Measurements from ENCODE around the gene DTL.
"Not testable (repeated sequence)": the region's sequence is repeated elsewhere in the genome, so short reads cannot be mapped to it uniquely, and the experiment has no call there.

The DTL gene

DNA sequence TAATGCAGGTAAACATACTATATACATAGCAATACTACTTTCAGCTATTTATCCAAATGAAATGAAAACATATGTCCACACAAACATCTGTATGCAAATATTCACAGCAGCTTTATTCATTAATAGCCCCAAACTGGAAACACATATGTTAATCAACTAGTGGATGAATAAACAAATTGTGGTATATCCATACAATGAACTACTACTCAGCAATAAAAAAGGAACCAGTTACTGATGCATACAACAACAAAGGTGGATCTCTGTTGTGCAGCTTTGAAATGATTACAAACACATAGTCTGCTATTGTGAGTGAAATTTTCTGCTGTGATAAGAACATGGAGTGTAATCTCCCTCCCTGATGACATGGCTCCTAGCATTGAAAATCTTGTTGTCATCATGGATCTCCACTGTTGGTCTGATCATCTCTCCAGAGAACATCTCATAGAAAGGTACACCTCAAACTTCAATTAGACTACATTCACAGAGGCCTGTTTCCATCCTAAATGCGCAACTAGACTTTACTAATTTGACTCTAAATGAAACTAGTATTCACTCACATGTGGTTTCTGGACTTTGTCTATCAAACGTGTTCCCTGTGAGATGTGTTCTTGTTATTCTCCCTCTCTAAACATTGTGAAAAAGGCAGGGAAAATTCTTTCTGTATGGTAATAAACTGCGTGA lies 10.9 kb upstream of the DTL start:
- no peaks in the 10 kb centered on the region for H3K27me3 Mint-ChIP-seq
- no peak overlapping the region for H3K27ac Mint-ChIP-seq
- H3K36me3 Mint-ChIP-seq: peaks cover 16% of the 10 kb centered on the region
- H3K9me3 Mint-ChIP-seq (ENCODE audit: low read depth): peaks cover 7% of the 10 kb centered on the region
- H3K4me3 Mint-ChIP-seq: no peak overlapping the region
- peaks cover 3% of the 10 kb centered on the region for H3K4me1 Mint-ChIP-seq (ENCODE audit: low read depth)

GRCh38 chr1:212027727-212028126 lies 7.8 kb upstream of the DTL start:
- H3K9me3 Mint-ChIP-seq (ENCODE audit: low read depth); H3K27ac Mint-ChIP-seq; H3K27me3 Mint-ChIP-seq; H3K4me3 Mint-ChIP-seq: not testable (repeated sequence)
- Mint-ChIP-seq H3K36me3 (peaks cover 27% of the 10 kb centered on the region), H3K4me1 (ENCODE audit: low read depth) (peaks cover 28% of the 10 kb centered on the region)

DNA sequence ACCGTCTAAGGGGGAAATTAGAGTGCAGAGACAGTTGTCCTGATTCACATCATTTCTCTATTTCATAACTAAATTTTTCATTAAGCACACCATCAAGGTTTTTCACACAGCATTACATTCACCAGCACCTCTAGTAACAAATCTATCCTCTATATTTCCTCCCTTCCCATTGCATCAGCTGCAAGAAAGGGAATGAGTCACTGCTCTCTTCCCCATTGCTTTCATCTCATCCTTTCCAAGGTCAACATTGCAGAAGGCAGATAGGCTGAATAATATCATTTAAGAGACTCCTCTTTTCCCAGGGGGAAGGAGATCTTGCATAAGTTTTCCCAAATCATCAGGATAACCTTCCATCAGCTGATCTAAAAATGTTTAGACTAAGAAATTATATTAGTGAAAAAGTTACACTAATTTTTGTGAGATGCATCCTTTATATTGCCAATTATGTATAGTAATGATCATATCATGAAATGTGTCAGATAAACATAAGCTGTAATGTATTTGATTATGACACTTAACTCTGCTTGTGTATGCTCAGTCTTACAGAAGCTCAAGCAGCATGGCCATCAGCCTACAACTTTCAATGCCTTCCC lies 4.5 kb upstream of the DTL start:
- H3K9me3 Mint-ChIP-seq (ENCODE audit: low read depth): no peaks in the 10 kb centered on the region
- H3K27me3 Mint-ChIP-seq: no peaks in the 10 kb centered on the region
- H3K4me3 Mint-ChIP-seq: peak overlapping the region; percentile 11
- peaks cover 18% of the 10 kb centered on the region for H3K36me3 Mint-ChIP-seq
- H3K27ac Mint-ChIP-seq: peak overlapping the region; percentile 3
- peaks cover 41% of the 10 kb centered on the region for H3K4me1 Mint-ChIP-seq (ENCODE audit: low read depth)

DNA sequence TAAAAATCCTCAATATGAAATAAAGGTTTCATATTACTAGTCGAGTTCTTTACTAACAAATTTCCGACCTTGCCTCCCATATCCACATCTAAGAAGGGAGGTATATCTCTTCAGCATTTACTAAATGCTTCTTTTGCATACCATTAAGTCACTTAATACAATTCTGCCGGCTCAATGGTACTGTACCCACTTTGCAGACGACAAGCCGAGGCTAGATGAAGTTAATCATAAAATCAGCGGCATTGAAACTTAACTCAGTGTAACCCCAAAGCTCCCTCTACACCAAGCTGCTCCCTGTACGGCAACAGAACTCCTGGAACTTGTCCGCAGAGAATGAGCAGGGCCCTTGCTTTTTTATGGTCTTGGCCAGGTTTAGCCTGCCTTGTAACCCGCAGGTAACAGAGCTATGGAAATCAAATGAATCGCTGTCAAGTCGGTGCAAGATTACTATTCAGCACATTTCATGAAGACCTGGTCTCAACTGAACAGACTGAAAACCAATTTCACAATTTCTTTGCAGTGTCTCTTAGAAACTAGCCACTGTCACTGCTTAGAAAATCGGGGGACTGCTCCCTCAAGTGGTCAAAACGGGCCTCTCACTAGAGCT lies 929 bp upstream of the DTL start:
- Mint-ChIP-seq H3K4me3 (peak overlapping the region; percentile 99), H3K9me3 (ENCODE audit: low read depth) (no peaks in the 10 kb centered on the region), H3K27ac (peak overlapping the region; percentile 99), H3K27me3 (no peaks in the 10 kb centered on the region), H3K36me3 (peaks cover 22% of the 10 kb centered on the region), H3K4me1 (ENCODE audit: low read depth) (peaks cover 51% of the 10 kb centered on the region)

- Mint-ChIP-seq H3K4me1 (ENCODE audit: low read depth) (peaks cover 48% of the 10 kb centered on the region), H3K27ac (peak overlapping the region; percentile 99), H3K36me3 (peaks cover 20% of the 10 kb centered on the region), H3K27me3 (peaks cover 2% of the 10 kb centered on the region), H3K9me3 (ENCODE audit: low read depth) (no peaks in the 10 kb centered on the region), H3K4me3 (peak overlapping the region; percentile 99)
These were observed 472 bp downstream of the DTL start for GRCh38 chr1:212035835-212036605.

DNA sequence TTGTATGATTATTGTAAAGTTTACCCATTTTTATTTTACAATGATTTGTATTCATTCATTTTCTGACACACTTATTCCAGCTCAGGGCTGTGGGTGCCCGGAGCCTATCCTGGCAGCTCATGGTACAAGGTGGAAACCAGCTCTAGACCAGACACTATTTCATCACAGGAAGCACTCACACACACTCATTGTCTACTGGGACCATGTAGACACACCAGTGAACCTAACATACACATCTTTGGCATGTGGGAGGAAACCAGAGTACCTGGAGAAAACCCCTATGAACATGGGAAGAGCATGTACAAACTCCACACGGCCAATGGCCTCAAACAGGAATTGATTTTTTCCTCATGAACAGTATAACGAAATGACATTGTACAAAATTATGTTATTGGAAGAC lies 2.4 kb downstream of the DTL start:
- peaks cover 31% of the 10 kb centered on the region for H3K4me1 Mint-ChIP-seq (ENCODE audit: low read depth)
- no peak overlapping the region for H3K27ac Mint-ChIP-seq
- no peaks in the 10 kb centered on the region for H3K9me3 Mint-ChIP-seq (ENCODE audit: low read depth)

DNA sequence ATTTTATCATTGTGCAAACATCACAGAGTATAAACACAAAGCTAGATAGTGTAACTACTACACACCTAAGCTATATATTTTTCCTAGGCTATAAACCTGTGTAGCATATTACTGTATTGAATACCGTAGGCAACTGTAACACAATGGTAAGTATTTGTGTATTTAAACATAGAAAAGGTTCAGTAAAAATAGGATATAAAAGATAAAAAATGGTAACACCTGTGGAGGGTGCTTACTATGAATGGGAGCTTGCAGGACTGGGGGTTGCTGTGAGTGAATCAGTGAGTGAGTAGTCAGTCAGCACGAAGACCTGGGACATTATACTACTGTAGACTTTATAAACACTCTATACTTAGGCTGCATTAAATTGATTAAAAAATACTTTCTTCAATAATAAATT lies 4.1 kb downstream of the DTL start:
- Mint-ChIP-seq H3K9me3 (ENCODE audit: low read depth) (no peaks in the 10 kb centered on the region), H3K27me3 (peaks cover 2% of the 10 kb centered on the region), H3K36me3 (peaks cover 9% of the 10 kb centered on the region), H3K27ac (no peak overlapping the region), H3K4me3 (no peak overlapping the region), H3K4me1 (ENCODE audit: low read depth) (peaks cover 23% of the 10 kb centered on the region)

More for the DNA sequence above, 2.4 kb downstream of the DTL start:
- Mint-ChIP-seq H3K4me3 (peak overlapping the region; percentile 11), H3K36me3 (peaks cover 11% of the 10 kb centered on the region), H3K27me3 (peaks cover 2% of the 10 kb centered on the region)

DNA sequence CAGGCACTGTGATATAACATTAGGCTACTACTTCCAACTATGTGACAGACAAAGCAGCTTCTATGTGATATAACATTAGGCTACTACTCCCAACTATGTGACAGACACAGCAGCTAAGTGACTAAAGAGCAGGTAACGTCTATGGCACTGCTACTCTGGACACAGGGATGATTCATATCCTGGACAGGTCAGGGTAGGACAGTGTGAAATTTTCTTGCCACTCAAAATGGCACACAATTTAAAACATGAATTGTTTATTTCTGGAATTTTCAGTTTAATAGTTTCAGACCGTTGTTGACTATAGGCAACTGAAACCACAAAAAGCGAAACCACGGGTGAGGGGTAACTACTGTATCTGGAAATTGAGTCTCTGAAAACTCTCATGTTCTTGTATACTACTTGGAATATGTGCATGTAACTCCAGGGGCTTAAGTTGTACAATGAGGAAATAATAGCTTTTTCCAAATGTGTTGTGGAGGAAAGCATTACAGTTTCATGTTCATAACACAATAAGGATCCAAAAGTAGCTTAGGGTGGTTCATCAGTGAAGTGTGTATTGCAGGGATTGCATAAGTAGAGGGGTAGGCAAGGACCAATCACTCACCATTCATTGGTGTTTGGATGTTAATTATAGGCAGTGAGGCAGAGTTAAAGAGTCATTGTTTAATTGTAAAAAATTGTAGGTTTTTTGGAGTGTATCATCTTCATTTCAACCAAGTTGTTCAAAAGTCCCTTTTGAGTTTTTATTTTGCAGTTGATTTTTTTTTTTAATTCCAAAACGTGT lies 5.3 kb downstream of the DTL start:
- Mint-ChIP-seq H3K27ac (no peak overlapping the region), H3K36me3 (peaks cover 11% of the 10 kb centered on the region), H3K4me3 (peak overlapping the region; percentile 33), H3K27me3 (peaks cover 2% of the 10 kb centered on the region), H3K9me3 (ENCODE audit: low read depth) (no peaks in the 10 kb centered on the region), H3K4me1 (ENCODE audit: low read depth) (peaks cover 20% of the 10 kb centered on the region)

DNA sequence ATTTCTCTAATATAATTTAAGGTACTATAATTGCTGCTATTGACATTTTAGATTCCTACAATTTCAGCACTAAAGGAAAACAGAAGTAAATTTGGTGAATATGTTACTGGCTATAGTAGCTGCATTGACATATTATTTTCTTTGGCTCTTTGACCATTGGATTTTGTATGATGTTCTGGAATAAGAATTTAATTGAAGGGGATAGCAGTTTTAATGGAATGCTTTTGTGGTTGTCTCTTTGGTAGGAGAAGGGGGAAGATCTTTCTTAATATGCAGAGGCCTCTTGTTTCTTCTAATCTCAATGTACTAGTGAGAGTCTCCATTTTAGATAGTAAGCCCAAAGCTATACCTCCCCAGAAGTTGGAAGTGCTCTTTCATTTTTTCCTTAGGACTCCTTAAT lies 6.9 kb downstream of the DTL start:
- H3K27me3 Mint-ChIP-seq: peaks cover 2% of the 10 kb centered on the region
- peaks cover 14% of the 10 kb centered on the region for H3K36me3 Mint-ChIP-seq
- no peak overlapping the region for H3K27ac Mint-ChIP-seq
- no peaks in the 10 kb centered on the region for H3K9me3 Mint-ChIP-seq (ENCODE audit: low read depth)
- H3K4me3 Mint-ChIP-seq: no peak overlapping the region
- peaks cover 7% of the 10 kb centered on the region for H3K4me1 Mint-ChIP-seq (ENCODE audit: low read depth)

- H3K36me3 Mint-ChIP-seq: peaks cover 8% of the 10 kb centered on the region
- no peak overlapping the region for H3K4me3 Mint-ChIP-seq
- no peaks in the 10 kb centered on the region for H3K9me3 Mint-ChIP-seq (ENCODE audit: low read depth)
- no peak overlapping the region for H3K27ac Mint-ChIP-seq
- H3K27me3 Mint-ChIP-seq: peaks cover 2% of the 10 kb centered on the region
- peaks cover 6% of the 10 kb centered on the region for H3K4me1 Mint-ChIP-seq (ENCODE audit: low read depth)
These were observed 9.3 kb downstream of the DTL start for GRCh38 chr1:212044851-212045250.

GRCh38 chr1:212045981-212046380 lies 10.4 kb downstream of the DTL start:
- peaks cover under 1% of the 10 kb centered on the region for H3K27me3 Mint-ChIP-seq
- H3K4me3 Mint-ChIP-seq: no peak overlapping the region
- peaks cover 8% of the 10 kb centered on the region for H3K36me3 Mint-ChIP-seq
- no peak overlapping the region for H3K27ac Mint-ChIP-seq
- H3K4me1 Mint-ChIP-seq (ENCODE audit: low read depth): peaks cover under 1% of the 10 kb centered on the region
- H3K9me3 Mint-ChIP-seq (ENCODE audit: low read depth): no peaks in the 10 kb centered on the region

GRCh38 chr1:212053993-212054392 lies 18.4 kb downstream of the DTL start:
- Mint-ChIP-seq H3K36me3 (peaks cover 38% of the 10 kb centered on the region), H3K4me3 (no peak overlapping the region), H3K9me3 (ENCODE audit: low read depth) (peaks cover 17% of the 10 kb centered on the region), H3K27ac (no peak overlapping the region), H3K4me1 (ENCODE audit: low read depth) (no peaks in the 10 kb centered on the region), H3K27me3 (no peaks in the 10 kb centered on the region)

- Mint-ChIP-seq H3K9me3 (ENCODE audit: low read depth) (peaks cover 17% of the 10 kb centered on the region), H3K27ac (no peak overlapping the region), H3K4me1 (ENCODE audit: low read depth) (no peaks in the 10 kb centered on the region), H3K36me3 (peaks cover 39% of the 10 kb centered on the region), H3K4me3 (no peak overlapping the region), H3K27me3 (no peaks in the 10 kb centered on the region)
These were observed 19.8 kb downstream of the DTL start for GRCh38 chr1:212055333-212055732.

DNA sequence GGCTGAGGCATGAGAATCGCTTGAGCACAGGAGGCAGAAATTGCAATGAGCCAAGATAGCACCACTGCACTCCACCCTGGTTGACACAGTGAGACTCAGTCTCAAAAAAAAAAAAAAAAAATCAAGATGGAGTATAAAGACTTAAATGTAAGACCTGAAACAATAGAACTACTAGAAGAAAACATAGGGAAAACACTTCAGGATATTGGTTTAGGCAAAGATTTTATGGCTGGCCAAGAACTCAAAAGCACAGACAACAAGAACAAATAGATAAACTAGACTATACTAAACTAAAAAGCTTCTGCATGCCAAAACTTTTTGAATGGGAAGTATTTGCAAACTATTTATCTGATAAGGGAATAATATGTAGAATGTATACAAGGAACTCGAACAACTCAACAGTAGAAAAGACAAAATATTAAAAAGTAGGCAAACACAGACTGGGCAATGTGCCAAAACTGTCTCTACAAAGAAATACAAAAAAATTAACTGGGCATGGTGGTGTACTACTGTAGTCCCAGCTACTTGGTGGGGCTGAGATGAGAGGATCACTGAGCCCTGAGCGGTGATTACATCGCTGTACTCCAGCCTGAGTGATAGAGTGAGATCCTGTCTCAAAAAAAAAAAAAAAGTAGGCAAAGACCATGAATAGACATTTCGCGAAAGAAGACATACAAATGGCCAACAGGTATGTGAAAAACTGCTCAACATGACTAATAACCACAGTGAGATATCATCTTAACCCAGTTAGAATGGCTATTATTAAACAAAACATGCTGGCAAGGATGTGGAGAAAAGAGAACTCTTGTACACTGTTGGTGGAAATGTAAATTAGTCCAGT lies 25.3 kb downstream of the DTL start:
- Mint-ChIP-seq H3K27ac (no peak overlapping the region), H3K4me3 (no peak overlapping the region), H3K4me1 (ENCODE audit: low read depth) (no peaks in the 10 kb centered on the region), H3K27me3 (no peaks in the 10 kb centered on the region), H3K36me3 (peaks cover 27% of the 10 kb centered on the region), H3K9me3 (ENCODE audit: low read depth) (peaks cover 17% of the 10 kb centered on the region)
